Measurements from ENCODE around the gene SUOX.

DNA sequence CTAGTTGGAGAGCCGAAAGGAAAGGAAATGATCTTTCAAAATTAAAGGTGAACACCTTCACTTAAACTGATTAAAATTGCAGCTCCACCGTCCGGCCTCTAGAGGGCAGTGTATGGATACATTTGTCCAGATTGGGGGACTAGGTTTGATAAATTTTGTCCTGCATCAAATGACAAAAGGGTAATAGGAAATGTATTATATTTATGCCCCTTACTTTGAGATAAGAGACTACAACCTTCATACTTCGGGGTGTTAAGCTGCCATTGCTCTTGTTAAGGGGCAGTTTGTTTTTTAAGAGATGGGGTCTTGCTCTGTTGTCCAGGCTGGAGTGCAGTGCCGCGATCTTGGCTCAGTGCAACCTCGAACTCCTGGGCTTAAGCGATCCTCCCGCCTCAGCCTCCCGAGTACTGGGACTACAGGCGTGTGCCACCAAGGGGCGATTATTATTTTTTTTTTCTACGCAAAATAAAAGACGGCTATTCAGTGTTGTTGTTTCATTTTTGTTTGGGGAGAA, 818 bp upstream of the SUOX start:
- TF ChIP-seq EZH2 (IDR thresholded peaks at IDR 0.05; ENCODE audit: borderline replicate concordance, low read length), result no peak
- TF ChIP-seq, protein P1, sequence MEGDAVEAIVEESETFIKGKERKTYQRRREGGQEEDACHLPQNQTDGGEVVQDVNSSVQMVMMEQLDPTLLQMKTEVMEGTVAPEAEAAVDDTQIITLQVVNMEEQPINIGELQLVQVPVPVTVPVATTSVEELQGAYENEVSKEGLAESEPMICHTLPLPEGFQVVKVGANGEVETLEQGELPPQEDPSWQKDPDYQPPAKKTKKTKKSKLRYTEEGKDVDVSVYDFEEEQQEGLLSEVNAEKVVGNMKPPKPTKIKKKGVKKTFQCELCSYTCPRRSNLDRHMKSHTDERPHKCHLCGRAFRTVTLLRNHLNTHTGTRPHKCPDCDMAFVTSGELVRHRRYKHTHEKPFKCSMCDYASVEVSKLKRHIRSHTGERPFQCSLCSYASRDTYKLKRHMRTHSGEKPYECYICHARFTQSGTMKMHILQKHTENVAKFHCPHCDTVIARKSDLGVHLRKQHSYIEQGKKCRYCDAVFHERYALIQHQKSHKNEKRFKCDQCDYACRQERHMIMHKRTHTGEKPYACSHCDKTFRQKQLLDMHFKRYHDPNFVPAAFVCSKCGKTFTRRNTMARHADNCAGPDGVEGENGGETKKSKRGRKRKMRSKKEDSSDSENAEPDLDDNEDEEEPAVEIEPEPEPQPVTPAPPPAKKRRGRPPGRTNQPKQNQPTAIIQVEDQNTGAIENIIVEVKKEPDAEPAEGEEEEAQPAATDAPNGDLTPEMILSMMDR (IDR thresholded peaks at IDR 0.05; ENCODE audit: low read length), result peak; percentile 94

Measured in OCI-LY1 (cell line).